IMR-90 (cell line): ENCODE data around the gene C22orf15. TPM values are rescaled to one million over a fixed set of nuclear protein-coding genes. Genes with fewer than 3 reads are reported as not detected.

Experiments used
- ATAC-seq: fragments of 200-7000 bp; cut with Tn5 transposase; 2 replicates; pipeline ENCODE4 v1.9.1; 2020; ENCODE audit warnings: low read depth, mild to moderate bottlenecking, moderate library complexity
- BruUV-seq: library from RNA; stranded (reverse); fragments of 400-500 nt; replicated peaks from 2 replicates; lab custom pipeline; 2021; lab: Mats Ljungman, UMichigan
- CTCF ChIA-PET: fragments of 300-600 bp; formaldehyde crosslinking; extraction: SDS; loops from one replicate; lab custom pipeline; 2021; ENCODE audit warnings: antibody characterized with exemption; lab: Yijun Ruan, JAX
- POLR2A ChIA-PET: fragments of 300-600 bp; sonication (Branson Sonifier 250); formaldehyde crosslinking; loops from one replicate; lab custom pipeline; 2022; ENCODE audit warnings: antibody characterized with exemption; ENCODE audit not compliant: unreplicated experiment; lab: Charles Lee
- DNase-seq: peaks from one replicate; pipeline ENCODE4 v3.0.0; 2013
- H2AFZ ChIP-seq: replicated peaks from 2 replicates; pipeline ENCODE3; 2013; ENCODE audit warnings: low read length, mild to moderate bottlenecking; ENCODE audit not compliant: poor library complexity
- H2AK5ac ChIP-seq: 2 replicates; pipeline ENCODE4 v1.6.1; 2013; ENCODE audit warnings: low read depth, low read length, inconsistent platforms
- H2AK9ac ChIP-seq: replicated peaks from 2 replicates; pipeline ENCODE3; 2013; ENCODE audit warnings: mild to moderate bottlenecking, low read depth, low read length, moderate library complexity; ENCODE audit not compliant: poor library complexity
- H2BK120ac ChIP-seq: 2 replicates; pipeline ENCODE4 v1.6.1; 2013; ENCODE audit warnings: low read depth, low read length, inconsistent platforms
- H2BK15ac ChIP-seq: 3 replicates; pipeline ENCODE4 v1.6.1; 2013; ENCODE audit warnings: low read depth, low read length, inconsistent platforms
- H2BK20ac ChIP-seq: 2 replicates; pipeline ENCODE4 v1.6.1; 2013; ENCODE audit warnings: low read depth, mild to moderate bottlenecking, inconsistent platforms, low read length, moderate library complexity
- H2BK5ac ChIP-seq: 2 replicates; pipeline ENCODE4 v1.6.1; 2013; ENCODE audit warnings: mild to moderate bottlenecking, low read depth, low read length, inconsistent platforms; ENCODE audit not compliant: poor library complexity, severe bottlenecking
- H3K14ac ChIP-seq: replicated peaks from 2 replicates; pipeline ENCODE4 v1.6.1; 2013; ENCODE audit warnings: low read depth, low read length, inconsistent platforms
- H3K18ac ChIP-seq: 2 replicates; pipeline ENCODE4 v1.6.1; 2013; ENCODE audit warnings: low read depth, low read length, control low read depth
- H3K23ac ChIP-seq: 2 replicates; pipeline ENCODE4 v1.6.1; 2013; ENCODE audit warnings: low read depth, low read length, inconsistent platforms
- H3K27ac ChIP-seq: 2 replicates; pipeline ENCODE4 v1.5.1; 2013; ENCODE audit warnings: mild to moderate bottlenecking, control low read depth, low read length; ENCODE audit not compliant: insufficient read depth
- H3K27me3 ChIP-seq: 2 replicates; pipeline ENCODE4 v1.6.1; 2013; ENCODE audit warnings: low read length; ENCODE audit not compliant: control insufficient read depth, insufficient read depth
- H3K36me3 ChIP-seq: 2 replicates; pipeline ENCODE4 v1.6.1; 2013; ENCODE audit warnings: low read length, mixed read lengths; ENCODE audit not compliant: control insufficient read depth, insufficient read depth
- H3K4ac ChIP-seq: 2 replicates; pipeline ENCODE4 v1.6.1; 2013; ENCODE audit warnings: low read depth, low read length, inconsistent platforms
- H3K4me1 ChIP-seq: 2 replicates; pipeline ENCODE4 v1.6.1; 2013; ENCODE audit warnings: low read length, mixed read lengths; ENCODE audit not compliant: control insufficient read depth, insufficient read depth
- H3K4me2 ChIP-seq: 2 replicates; pipeline ENCODE4 v1.6.1; 2013; ENCODE audit warnings: low read depth, mild to moderate bottlenecking, control low read depth, low read length, moderate library complexity
- H3K4me3 ChIP-seq: 2 replicates; pipeline ENCODE4 v1.5.1; 2013; ENCODE audit warnings: low read depth, mild to moderate bottlenecking, control low read depth, low read length, moderate library complexity; ENCODE audit not compliant: insufficient read depth
- H3K56ac ChIP-seq: 2 replicates; pipeline ENCODE4 v1.6.1; 2013; ENCODE audit warnings: low read length, inconsistent platforms; ENCODE audit not compliant: insufficient read depth; ENCODE audit errors: extremely low read depth
- H3K79me1 ChIP-seq, 2 experiments: 2 replicates each; pipeline ENCODE4 v1.6.1; 2013; ENCODE audit warnings: low read length in 2 of 2, inconsistent platforms in 1 of 2, low read depth in 1 of 2
- H3K9ac ChIP-seq: 2 replicates; pipeline ENCODE4 v1.6.1; 2013; ENCODE audit warnings: low read depth, low read length, control low read depth
- H3K9me1 ChIP-seq: 2 replicates; pipeline ENCODE4 v1.6.1; 2013; ENCODE audit warnings: low read length, inconsistent platforms; ENCODE audit not compliant: insufficient read depth
- H3K9me3 ChIP-seq: 2 replicates; pipeline ENCODE4 v1.6.1; 2013; ENCODE audit warnings: low read length; ENCODE audit not compliant: control insufficient read depth, insufficient read depth
- H4K20me1 ChIP-seq: 2 replicates; pipeline ENCODE4 v1.6.1; 2013; ENCODE audit warnings: low read length, inconsistent platforms; ENCODE audit not compliant: insufficient read depth
- H4K5ac ChIP-seq: 2 replicates; pipeline ENCODE4 v1.6.1; 2013; ENCODE audit warnings: mild to moderate bottlenecking, low read depth, low read length, control low read depth
- H4K8ac ChIP-seq, 2 experiments: 2 replicates each; pipeline ENCODE4 v1.6.1; 2013; ENCODE audit warnings: low read depth in 2 of 2, low read length in 2 of 2, control low read depth in 1 of 2, inconsistent platforms in 1 of 2
- H4K91ac ChIP-seq: 2 replicates; pipeline ENCODE4 v1.6.1; 2013; ENCODE audit warnings: low read depth, low read length, inconsistent platforms; ENCODE audit not compliant: insufficient read depth
- CHD1 ChIP-seq: IDR thresholded peaks from 2 replicates; pipeline ENCODE4 v1.6.1; 2012; ENCODE audit warnings: low read depth, low read length, improper control_type of control experiment
- MAZ ChIP-seq: IDR thresholded peaks from 2 replicates; pipeline ENCODE4 v1.6.1; 2012; ENCODE audit warnings: low read depth, mild to moderate bottlenecking, low read length, improper control_type of control experiment, moderate library complexity, borderline replicate concordance
- RFX5 ChIP-seq: IDR thresholded peaks from 2 replicates; pipeline ENCODE4 v1.8.0; 2012; ENCODE audit warnings: low read depth, mild to moderate bottlenecking, low read length, moderate library complexity
- WGBS, 2 experiments: methylation state at CpG; one replicate each; pipeline versions ENCODE4 v1.1.5 to v1.1.7; 2013; ENCODE audit warnings: missing lambda C conversion rate in 2 of 2; ENCODE audit not compliant: insufficient read length in 1 of 2; ENCODE audit errors: extremely low coverage in 2 of 2; 5-methylcytosine and 5-hydroxymethylcytosine counted together
- dilution Hi-C: fragments of 300-500 bp; cut with HindIII; formaldehyde crosslinking; loops from one replicate; pipeline ENCODE4 v1.14.3; 2018; ENCODE audit warnings: low sequenced_read_pairs; ENCODE audit not compliant: unreplicated experiment
- in situ Hi-C: fragments of 300-500 bp; cut with MboI; formaldehyde crosslinking; loops from 3 replicates; pipeline ENCODE4 v1.14.3; 2019; ENCODE audit warnings: low sequenced_read_pairs, inconsistent platforms, mixed read lengths
- intact Hi-C: fragments of 100-400 bp; cut with micrococcal nuclease; formaldehyde crosslinking; loops from 2 replicates; pipeline ENCODE4 v1.10.0; 2022
- polyA plus RNA-seq, 3 experiments: library from polyadenylated mRNA; depleted of rRNA; stranded (reverse); fragments of >200 nt; gene quantifications; 2 replicates each; pipeline ENCODE4 v1.2.3, GENCODE V29; 2012; ENCODE audit warnings: low replicate concordance in 1 of 3
- total RNA-seq: library from RNA; depleted of rRNA; stranded (reverse); fragments of >200 nt; gene quantifications from 2 replicates; pipeline ENCODE4 v1.2.3, GENCODE V29; 2012

Gene C22orf15
- total and polyA plus RNA-seq, 2 of the 4 experiments (the other 2 are of a cell fraction): 2.3 to 3.1 TPM

DNA sequence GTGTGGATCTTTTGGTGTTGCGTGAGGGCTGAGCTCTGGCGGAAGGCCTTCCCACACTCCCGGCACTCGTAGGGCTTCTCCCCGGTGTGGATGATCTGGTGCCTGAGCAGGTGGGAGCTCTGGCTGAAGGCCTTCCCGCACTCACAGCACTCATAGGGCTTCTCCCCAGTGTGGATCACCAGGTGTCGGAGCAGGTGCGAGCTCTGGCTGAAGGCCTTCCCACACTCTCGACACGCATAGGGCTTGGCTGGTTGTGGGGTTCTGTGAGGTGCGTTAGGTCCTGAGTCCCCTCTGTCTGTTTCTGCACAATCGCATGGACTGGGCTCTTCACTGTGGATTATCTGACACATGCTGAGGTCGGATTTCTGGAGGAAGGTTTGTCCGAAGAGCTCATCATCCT lies 18.3 kb upstream of the C22orf15 start:
- intact Hi-C loops (no loop called here), dilution Hi-C loops (no loop called here), in situ Hi-C loops (no loop called here)
- Histone ChIP-seq H3K9me3 (peaks cover 4% of the 10 kb centered on the region; the same call in 1 of the 2 replicates), H3K79me1 (peaks cover 4 to 19% of the 10 kb centered on the region in 2 experiments; a peak in 3 of 4 replicates), H4K91ac (no peak overlapping the region), H2AK9ac (no peak overlapping the region), H3K4me3 (no peak overlapping the region), H3K4me1 (no peaks in the 10 kb centered on the region), H2BK15ac (no peak overlapping the region), H3K27me3 (no peaks in the 10 kb centered on the region), H4K20me1 (no peaks in the 10 kb centered on the region), H2BK120ac (no peak overlapping the region), H2AK5ac (no peak overlapping the region), H3K9ac (no peak overlapping the region), H3K14ac (no peak overlapping the region), H3K4me2 (no peak overlapping the region), H3K56ac (no peak overlapping the region), H4K5ac (no peak overlapping the region), H2BK5ac (no peak overlapping the region), H2BK20ac (no peak overlapping the region), H4K8ac (no peak overlapping the region), H3K36me3 (peaks cover 31% of the 10 kb centered on the region), H2AFZ (no peak overlapping the region), H3K23ac (no peak overlapping the region), H3K27ac (no peak overlapping the region), H3K18ac (no peak overlapping the region), H3K4ac (no peak overlapping the region), H3K9me1 (peaks cover 5% of the 10 kb centered on the region)
- TF ChIP-seq MAZ (no peak), RFX5 (no peak), CHD1 (no peak)
- ChIA-PET CTCF (interaction anchor here (1.2 kb wide), 1 partner anchor 15 kb away, joined by 4 read pairs; no protein-coding TSS in a partner anchor), POLR2A (no interaction called here)
- DNase-seq: no peak
- ATAC-seq: no peak
- no TSS peak for BruUV-seq
- 100% methylated on average over 4 of the region's 14 CpGs; no CpG with 5 or more reads in 1 of the 2 experiments for WGBS, 2 experiments
